IPS DF 19.7 (cell line): ENCODE measurements around the gene OR2M2.

ENCODE experiments used
- DNase-seq: peaks from one replicate; pipeline ENCODE4 v3.0.0-alpha.2; 2013; ENCODE audit warnings: low read depth, low spot score

The OR2M2 gene, protein sequence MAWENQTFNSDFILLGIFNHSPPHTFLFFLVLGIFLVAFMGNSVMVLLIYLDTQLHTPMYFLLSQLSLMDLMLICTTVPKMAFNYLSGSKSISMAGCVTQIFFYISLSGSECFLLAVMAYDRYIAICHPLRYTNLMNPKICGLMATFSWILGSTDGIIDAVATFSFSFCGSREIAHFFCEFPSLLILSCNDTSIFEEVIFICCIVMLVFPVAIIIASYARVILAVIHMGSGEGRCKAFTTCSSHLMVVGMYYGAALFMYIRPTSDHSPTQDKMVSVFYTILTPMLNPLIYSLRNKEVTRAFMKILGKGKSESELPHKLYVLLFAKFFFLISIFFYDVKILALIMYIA

DNA sequence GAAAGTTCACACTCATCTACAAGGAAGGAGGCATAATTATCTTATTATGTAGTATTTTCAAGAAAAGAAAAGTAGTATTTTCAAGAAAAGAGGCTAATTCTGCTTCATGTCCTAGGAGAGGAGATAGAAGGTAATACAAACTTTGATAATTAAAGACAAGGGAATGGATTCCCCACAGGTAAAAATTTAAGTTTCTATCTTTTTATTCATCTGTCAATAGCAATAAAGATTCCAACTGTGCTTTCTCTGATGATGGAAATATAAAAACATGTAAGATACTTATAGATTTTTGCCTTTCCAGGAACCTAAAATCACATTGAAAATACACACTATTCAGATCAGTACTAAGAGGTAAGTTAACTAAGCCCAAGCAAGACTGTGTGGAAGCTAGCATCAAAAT is at the start of gene OR2M2:
TSS of gene OR2M2 (plus strand) at position 301 of the 400 bp plus-strand sequence. CDS start 5,165 bp downstream, outside the sequence.
- DNase-seq = no peak

DNA sequence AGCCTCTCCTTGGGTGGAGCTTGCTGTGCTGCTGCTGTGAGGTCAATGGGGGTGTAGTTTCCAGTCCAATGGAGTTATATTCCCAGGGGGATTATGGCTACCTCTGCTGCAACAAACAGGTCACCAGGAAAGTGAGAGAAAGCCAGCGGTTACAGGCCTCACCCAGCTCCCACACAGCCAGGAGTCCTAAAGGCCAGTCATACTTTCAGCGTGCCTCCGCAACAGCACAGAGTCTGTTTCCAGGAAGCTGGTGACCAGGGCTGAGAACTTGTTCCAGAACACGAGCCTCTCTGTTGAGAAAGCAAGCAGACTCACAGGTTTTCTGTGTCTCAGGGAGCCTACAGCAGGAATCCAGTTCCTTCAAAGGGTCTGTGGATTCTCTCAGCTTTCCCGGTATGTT is 47.0 kb upstream of the OR2M2 start:
- no peak for DNase-seq

- DNase-seq = no peak
Observed at GRCh38 chr1:248136811-248137210, 37.8 kb upstream of the OR2M2 start.

DNA sequence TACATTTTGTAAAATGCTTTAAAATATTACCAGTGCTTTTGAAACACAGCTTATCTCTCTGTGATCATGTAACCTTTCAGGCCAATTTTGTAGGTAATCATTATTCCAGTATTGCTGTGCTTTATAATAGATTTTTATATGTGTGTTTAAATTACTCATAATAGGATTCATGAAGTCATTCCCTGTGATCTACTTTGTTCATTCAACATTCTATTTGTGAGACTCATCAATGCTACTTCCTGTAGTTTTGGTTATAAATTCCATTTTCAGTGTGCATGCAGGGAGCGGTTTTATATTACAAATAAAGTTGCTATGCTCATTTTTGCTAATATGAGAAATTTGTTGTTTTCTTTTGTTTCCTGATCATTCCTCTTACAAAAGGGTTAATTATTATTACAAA is 33.8 kb upstream of the OR2M2 start:
- DNase-seq = no peak

- no peak for DNase-seq
Observed at GRCh38 chr1:248143311-248143710, 31.3 kb upstream of the OR2M2 start.

DNA sequence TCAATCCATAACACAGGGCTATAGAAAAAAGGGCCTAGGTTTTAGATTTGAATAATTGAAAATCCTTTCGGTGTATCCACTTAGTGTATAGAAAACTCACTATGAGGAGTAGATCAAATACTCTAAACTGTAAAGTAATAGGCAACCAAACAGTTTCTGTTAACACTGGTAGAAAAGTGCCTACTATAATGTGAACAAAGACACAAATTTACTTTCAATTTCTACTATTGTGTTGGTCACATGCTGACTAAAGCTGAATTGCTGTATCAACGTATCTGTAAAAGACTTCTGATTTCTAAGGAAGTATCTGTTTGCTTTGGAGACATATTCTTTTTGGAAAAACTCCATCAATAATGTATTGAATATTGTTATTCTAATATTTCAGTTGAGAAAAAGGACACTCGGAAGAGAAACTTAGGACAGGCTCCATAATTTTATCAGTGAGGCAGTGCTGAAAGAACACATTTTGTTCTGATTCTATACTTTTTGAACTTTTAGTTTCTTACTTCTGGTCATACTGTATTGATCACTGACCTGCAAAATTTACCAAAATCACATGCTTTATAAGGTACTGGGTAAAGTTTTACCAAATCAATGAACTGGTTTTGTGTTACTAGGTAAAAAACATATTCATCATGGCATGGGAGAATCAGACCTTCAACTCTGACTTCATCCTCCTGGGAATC is 30.0 kb upstream of the OR2M2 start, which contains the start of gene OR2M5:
TSS of gene OR2M5 (plus strand) at position 636 of the 686 bp plus-strand sequence. CDS start at position 636, 0 bp downstream.
- DNase-seq = no peak

DNA sequence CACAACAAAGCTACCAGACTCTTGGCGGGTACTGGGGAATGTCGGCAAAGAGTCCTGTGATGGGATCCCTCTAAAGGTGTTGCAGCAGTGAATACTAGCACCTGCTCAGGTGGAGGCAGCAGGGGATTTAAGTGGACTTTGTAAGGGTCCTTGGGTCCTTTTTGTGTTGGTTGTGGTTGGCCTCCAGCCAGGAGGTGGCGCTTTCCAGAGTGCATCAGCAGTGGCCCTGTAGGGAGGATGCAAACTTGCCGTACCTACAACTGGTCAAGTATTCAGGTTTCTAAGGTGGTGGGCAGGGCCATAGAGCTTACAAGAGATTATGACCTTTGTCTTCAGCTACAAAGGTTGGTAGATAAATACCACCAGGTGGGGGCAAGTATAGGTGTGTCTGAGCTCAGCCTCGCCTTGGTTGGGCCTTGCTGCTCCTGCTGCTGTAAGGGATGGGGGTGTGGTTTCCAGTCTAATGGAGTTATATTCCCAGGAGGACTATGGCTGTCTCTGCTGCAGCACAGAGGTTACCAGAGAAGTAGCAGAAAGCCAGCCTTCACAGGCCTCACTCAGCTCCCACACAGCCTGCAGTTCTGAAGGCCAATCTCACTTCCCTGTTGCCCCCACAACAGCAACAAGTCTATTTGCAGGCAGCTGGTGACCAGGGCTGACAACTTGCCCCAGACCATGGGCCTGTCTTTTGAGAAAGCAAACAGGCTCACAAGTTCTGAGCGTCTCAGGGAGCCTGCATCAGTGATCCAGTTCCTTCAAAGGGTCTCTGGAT is 22.4 kb upstream of the OR2M2 start:
- DNase-seq = no peak

GRCh38 chr1:248155927-248156326 is 18.7 kb upstream of the OR2M2 start:
- no peak for DNase-seq

DNA sequence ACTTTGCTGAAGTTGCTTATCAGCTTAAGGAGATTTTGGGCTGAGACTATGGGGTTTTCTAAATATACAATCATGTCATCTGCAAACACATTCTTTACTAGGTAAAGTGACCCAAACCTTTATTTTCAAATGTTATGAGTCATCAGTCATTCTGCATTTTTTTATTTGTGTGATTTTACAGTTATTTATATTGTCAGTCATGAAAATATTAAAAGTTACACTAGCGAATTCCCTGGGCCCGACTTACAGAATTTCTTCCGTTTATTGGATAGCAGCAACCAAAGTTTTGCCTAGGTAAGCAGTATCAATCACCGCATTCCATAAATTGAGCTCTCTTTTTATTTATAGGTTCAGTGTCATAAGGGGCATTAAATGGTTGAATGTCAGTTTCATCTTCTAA is 15.9 kb upstream of the OR2M2 start:
- DNase-seq = no peak

GRCh38 chr1:248164031-248164430 is 10.6 kb upstream of the OR2M2 start:
- DNase-seq = no peak

GRCh38 chr1:248165186-248165585 is 9.4 kb upstream of the OR2M2 start:
- DNase-seq = no peak

GRCh38 chr1:248183996-248184395 is 9.4 kb downstream of the OR2M2 start:
- no peak for DNase-seq

GRCh38 chr1:248187363-248187762 is 12.7 kb downstream of the OR2M2 start:
- no peak for DNase-seq

GRCh38 chr1:248189026-248189425 is 14.4 kb downstream of the OR2M2 start:
- DNase-seq = no peak

- no peak for DNase-seq
Observed at GRCh38 chr1:248194117-248194516, 19.5 kb downstream of the OR2M2 start.

GRCh38 chr1:248196965-248197364 is 22.3 kb downstream of the OR2M2 start, which contains the start of gene OR2M3:
Gene OR2M3, plus strand, starts transcription at chr1:248197265. Its CDS starts 5,803 bp downstream, at chr1:248203068.
- no peak for DNase-seq

DNA sequence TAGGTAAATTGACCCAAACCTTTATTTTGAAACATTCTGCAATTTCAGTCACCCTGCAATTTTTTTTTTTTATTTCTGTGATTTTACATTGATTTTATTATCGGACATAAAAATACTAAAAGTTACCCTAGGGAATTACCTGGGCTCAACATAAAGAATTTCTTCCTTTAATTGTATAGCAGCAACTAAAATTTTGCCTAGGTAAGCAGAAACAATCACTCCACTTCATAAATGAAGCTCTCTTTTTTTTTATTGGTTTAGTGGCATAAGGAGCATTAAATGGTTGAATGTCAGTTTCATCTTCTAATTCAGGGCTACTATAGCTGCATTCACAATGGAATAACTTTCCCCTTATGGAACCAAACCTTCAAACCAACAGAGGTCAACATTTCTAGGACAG is 41.3 kb downstream of the OR2M2 start:
- DNase-seq = no peak

- DNase-seq = no peak
Observed at GRCh38 chr1:248225537-248225936, 50.9 kb downstream of the OR2M2 start.

DNA sequence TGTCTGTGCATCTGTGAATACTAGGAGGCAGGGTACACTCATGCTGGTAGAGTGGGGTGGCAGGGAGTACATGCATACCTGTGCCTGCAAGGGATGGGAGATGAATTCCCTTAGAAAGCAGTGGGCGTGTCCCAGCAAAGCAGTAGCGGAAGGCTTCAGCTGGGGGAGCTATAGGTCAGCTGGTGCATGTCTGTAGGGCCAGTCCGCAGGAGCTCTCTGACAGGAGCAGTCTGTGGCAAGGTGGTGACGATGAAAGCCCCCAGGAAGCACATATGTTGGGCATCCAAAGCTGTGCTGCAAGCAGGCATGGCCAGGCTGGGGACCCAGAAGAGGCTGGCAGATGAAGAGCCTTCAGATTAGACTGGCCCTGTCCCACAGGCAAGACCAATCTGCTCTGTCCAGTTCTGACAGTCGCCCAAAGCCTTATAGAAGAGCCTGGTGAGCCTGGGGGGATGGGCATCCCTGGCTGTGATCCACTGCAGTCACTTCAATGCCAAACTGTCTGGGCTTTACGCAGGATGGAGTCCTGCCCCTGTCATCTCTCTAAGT is 54.8 kb downstream of the OR2M2 start:
- no peak for DNase-seq
